Vagina (tissue), 2 donors: Measurements from ENCODE around the gene DOCK11.

Experiments
- CTCF ChIP-seq, 3 experiments: fragments of 450-650 bp in 2 of 3; fragments of 200-600 bp in 1 of 3; sonication (generic) in 1 of 3; IDR thresholded peaks; one replicate each; pipeline ENCODE4 v1.5.1; 2017 to 2019; ENCODE audit warnings: antibody characterized with exemption in 3 of 3, mild to moderate bottlenecking in 2 of 3, moderate library complexity in 2 of 3
- POLR2A ChIP-seq, 2 donors: fragments of 450-650 bp; IDR thresholded peaks; one replicate each; pipeline ENCODE4 v1.6.1; 2017; ENCODE audit warnings: antibody characterized with exemption in 2 of 2, mild to moderate bottlenecking in 2 of 2, moderate library complexity in 2 of 2
- POLR2AphosphoS5 ChIP-seq, 2 donors: sonication (generic); formaldehyde crosslinking; IDR thresholded peaks; one replicate each; pipeline ENCODE4 v1.9.0; 2017; ENCODE audit warnings: antibody characterized with exemption in 2 of 2, mild to moderate bottlenecking in 2 of 2, low read depth in 1 of 2; ENCODE audit not compliant: insufficient read depth in 1 of 2

GRCh38 chrX:118545510-118545909, 49.9 kb downstream of the DOCK11 start:
- TF ChIP-seq POLR2AphosphoS5 (IDR thresholded peaks at IDR 0.05; ENCODE audit: insufficient read depth in 1 of 2, low read depth in 1 of 2) (no peak), CTCF (IDR thresholded peaks at IDR 0.05) (no peak), POLR2A (IDR thresholded peaks at IDR 0.05) (no peak)
